Type B pancreatic cell (in vitro differentiated cells): Measurements from ENCODE around the gene ABCB8. TPM values are rescaled to one million over a fixed set of nuclear protein-coding genes. Genes with fewer than 3 reads are reported as not detected.
A peak's percentile ranks its signal among the peaks of the same experiment; 100 is the strongest.

Source experiments
- DNase-seq: peaks from one replicate; pipeline ENCODE4 v3.0.0; 2021; ENCODE audit warnings: mixed read lengths; ENCODE audit not compliant: unreplicated experiment; ENCODE audit errors: extremely low spot score
- H3K27ac Mint-ChIP-seq: 2 replicates; pipeline ENCODE4 v1.8.0; 2021; ENCODE audit warnings: mild to moderate bottlenecking, mixed read lengths
- H3K27me3 Mint-ChIP-seq: 2 replicates; pipeline ENCODE4 v1.8.0; 2021; ENCODE audit warnings: mixed read lengths
- H3K36me3 Mint-ChIP-seq: 2 replicates; pipeline ENCODE4 v1.8.0; 2021; ENCODE audit warnings: mixed read lengths
- H3K4me1 Mint-ChIP-seq: one replicate; pipeline ENCODE4 v1.8.0; 2021; ENCODE audit warnings: mixed read lengths; ENCODE audit not compliant: unreplicated experiment
- H3K4me3 Mint-ChIP-seq: 2 replicates; pipeline ENCODE4 v1.8.0; 2021; ENCODE audit warnings: mild to moderate bottlenecking, mixed read lengths
- H3K9me3 Mint-ChIP-seq: 2 replicates; pipeline ENCODE4 v1.8.0; 2021; ENCODE audit warnings: mixed read lengths
- total RNA-seq: library from RNA; stranded (reverse); gene quantifications from 2 replicates; pipeline ENCODE4 v1.2.1, GENCODE V29; 2021; ENCODE audit warnings: low replicate concordance
- TF ChIP-seq, protein P1 (sequence below): fragments of 200-600 bp; sonication (generic); conservative IDR thresholded peaks from 2 replicates; pipeline ENCODE4 v1.5.0; 2021; ENCODE audit warnings: antibody characterized with exemption, mild to moderate bottlenecking

ABCB8 gene
- total RNA-seq, 1 donor from 2014 or later = 45.5 TPM

DNA sequence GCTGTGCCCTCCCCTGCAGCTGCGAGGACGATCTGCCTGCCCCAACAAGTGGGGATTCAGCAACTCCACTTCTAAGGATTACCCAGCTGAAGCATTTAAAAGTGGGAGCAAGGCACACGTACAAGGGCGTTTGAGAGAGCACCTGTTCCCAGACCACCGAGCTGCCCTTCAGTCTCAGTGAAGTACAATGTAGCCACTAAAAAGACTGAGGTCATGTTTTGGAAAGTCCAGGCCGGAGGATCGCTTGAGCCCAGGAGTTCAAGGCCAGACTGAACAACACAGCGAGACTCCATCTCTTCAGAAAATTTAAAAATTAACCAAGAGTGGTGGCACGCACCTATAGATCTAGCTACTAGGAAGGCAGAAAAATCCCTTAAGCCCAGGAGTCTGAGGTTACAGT lies 22.7 kb upstream of the ABCB8 start:
- TF ChIP-seq, protein P1, sequence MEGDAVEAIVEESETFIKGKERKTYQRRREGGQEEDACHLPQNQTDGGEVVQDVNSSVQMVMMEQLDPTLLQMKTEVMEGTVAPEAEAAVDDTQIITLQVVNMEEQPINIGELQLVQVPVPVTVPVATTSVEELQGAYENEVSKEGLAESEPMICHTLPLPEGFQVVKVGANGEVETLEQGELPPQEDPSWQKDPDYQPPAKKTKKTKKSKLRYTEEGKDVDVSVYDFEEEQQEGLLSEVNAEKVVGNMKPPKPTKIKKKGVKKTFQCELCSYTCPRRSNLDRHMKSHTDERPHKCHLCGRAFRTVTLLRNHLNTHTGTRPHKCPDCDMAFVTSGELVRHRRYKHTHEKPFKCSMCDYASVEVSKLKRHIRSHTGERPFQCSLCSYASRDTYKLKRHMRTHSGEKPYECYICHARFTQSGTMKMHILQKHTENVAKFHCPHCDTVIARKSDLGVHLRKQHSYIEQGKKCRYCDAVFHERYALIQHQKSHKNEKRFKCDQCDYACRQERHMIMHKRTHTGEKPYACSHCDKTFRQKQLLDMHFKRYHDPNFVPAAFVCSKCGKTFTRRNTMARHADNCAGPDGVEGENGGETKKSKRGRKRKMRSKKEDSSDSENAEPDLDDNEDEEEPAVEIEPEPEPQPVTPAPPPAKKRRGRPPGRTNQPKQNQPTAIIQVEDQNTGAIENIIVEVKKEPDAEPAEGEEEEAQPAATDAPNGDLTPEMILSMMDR = no peak
- no peak for DNase-seq
- Mint-ChIP-seq H3K27ac (no peak overlapping the region), H3K36me3 (no peaks in the 10 kb centered on the region), H3K4me3 (no peak overlapping the region), H3K9me3 (no peaks in the 10 kb centered on the region), H3K4me1 (peaks cover 13% of the 10 kb centered on the region), H3K27me3 (peaks cover 18% of the 10 kb centered on the region)

DNA sequence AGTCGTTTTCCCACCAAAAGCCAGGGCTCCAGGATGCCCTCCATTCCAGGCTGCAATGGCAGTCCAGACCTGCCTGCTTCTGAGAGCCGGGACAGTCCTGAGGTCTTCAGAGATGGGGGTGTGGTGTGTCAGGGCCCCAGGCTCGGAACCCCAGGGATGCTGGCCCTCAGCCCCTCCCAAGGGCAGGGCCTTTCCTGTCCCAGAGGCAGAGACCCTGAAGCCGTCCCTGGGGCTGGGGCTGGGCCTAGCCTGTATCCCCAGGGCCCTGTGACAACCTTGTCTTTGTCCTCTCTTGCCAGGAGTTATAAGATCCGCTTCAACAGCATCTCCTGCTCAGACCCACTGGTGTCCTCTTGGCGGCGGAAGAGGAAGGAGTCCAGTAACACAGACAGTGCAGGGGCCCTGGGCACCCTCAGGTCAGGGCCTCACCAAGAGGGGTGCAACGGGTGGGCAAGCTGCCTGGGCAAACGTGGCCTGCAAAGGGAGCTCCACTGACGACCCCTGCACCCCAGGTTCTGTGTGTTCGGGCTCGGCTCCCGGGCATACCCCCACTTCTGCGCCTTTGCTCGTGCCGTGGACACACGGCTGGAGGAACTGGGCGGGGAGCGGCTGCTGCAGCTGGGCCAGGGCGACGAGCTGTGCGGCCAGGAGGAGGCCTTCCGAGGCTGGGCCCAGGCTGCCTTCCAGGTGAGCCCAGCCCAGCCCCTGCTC lies 21.5 kb upstream of the ABCB8 start:
- no peak overlapping the region for H3K27ac Mint-ChIP-seq
- H3K36me3 Mint-ChIP-seq = no peaks in the 10 kb centered on the region
- no peak for DNase-seq

DNA sequence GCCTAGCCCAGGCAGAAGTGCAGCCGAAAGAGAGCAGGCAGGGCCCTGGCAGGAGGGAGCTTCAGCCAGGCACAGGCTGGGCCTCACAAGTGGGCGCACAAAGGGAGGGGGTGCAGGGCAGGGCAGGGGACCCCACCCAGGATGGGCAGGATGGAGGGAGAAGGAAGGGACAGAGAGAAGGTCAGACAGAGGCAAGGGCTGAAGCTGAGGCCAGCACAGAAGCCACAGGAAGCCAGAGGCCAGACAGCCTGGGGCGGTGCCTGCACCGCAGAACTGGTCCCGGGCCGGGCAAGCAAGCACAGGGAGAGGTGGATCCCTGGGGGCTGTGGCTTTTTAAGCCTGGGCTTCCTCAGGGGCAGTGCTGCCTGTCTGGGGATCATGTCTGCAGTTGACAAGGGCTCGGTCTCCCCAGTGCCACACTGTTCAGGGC lies 20.8 kb upstream of the ABCB8 start:
- H3K9me3 Mint-ChIP-seq = no peaks in the 10 kb centered on the region
- no peak overlapping the region for H3K27ac Mint-ChIP-seq
- peaks cover 28% of the 10 kb centered on the region for H3K4me1 Mint-ChIP-seq
- peaks cover 32% of the 10 kb centered on the region for H3K27me3 Mint-ChIP-seq
- TF ChIP-seq, protein P1 = no peak
- no peak for DNase-seq
- no peak overlapping the region for H3K4me3 Mint-ChIP-seq
- no peaks in the 10 kb centered on the region for H3K36me3 Mint-ChIP-seq

More for the DNA sequence above, 21.5 kb upstream of the ABCB8 start:
- no peaks in the 10 kb centered on the region for H3K9me3 Mint-ChIP-seq
- no peak overlapping the region for H3K4me3 Mint-ChIP-seq
- TF ChIP-seq, protein P1 = no peak
- H3K4me1 Mint-ChIP-seq = peaks cover 20% of the 10 kb centered on the region
- peaks cover 24% of the 10 kb centered on the region for H3K27me3 Mint-ChIP-seq

DNA sequence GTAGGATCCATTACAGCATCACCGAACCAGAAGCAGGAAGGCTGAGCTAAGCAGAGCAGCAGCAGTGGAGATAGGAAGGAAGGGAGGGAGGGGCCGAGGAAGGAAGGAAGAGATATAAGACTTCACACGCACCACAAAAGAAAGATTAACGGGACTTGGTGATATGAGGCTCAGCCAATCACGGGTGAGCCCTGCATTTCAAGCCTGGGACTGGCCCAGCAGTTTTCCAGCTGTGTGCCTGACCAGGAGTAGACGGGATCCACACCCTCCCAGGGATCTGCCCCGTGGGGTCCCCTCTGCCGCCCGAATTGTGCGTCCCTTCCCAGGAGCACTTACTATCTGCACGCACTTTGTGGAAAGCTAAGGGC lies 20.1 kb upstream of the ABCB8 start:
- H3K27ac Mint-ChIP-seq = no peak overlapping the region
- no peaks in the 10 kb centered on the region for H3K9me3 Mint-ChIP-seq
- no peaks in the 10 kb centered on the region for H3K36me3 Mint-ChIP-seq
- H3K27me3 Mint-ChIP-seq = peaks cover 36% of the 10 kb centered on the region
- H3K4me1 Mint-ChIP-seq = peaks cover 32% of the 10 kb centered on the region
- TF ChIP-seq, protein P1 = no peak
- DNase-seq = no peak
- no peak overlapping the region for H3K4me3 Mint-ChIP-seq

DNA sequence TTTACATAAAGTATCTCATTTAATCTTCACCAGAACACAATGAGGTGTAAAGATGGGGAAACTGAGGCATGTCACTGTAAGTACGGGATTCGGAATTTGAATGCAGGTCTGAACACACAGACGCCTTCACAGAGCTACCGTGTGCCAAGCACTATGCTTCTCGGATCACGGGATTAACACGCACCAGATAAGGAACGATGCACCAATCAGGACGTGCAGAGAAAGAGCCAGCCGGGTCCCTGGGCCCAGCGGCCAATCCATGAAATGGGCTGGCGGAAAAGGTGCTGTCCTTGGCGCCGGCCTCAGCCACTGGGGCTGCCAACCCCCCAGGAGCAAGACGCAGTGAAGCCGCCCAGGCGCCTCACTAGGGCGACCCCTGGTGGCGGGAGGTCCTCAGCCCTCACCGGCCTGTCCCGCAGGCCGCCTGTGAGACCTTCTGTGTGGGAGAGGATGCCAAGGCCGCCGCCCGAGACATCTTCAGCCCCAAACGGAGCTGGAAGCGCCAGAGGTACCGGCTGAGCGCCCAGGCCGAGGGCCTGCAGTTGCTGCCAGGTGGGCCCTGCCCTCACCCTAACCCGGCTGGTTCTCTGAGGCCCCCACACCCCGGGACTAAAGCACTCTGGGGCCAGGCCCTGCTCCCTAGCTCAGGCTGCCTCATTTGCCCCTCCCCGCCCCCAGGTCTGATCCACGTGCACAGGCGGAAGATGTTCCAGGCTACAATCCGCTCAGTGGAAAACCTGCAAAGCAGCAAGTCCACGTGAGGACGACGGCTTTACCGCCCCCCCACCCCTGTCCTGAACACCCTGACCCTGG lies 19.5 kb upstream of the ABCB8 start:
- Mint-ChIP-seq H3K36me3 (no peaks in the 10 kb centered on the region), H3K27ac (no peak overlapping the region), H3K27me3 (peaks cover 33% of the 10 kb centered on the region), H3K9me3 (no peaks in the 10 kb centered on the region), H3K4me1 (peaks cover 32% of the 10 kb centered on the region), H3K4me3 (peak overlapping the region; percentile 31)
- TF ChIP-seq, protein P1 = peak; percentile 79
- no peak for DNase-seq
